ENCODE data around the gene MRPS21.
A peak's percentile ranks its signal among the peaks of the same experiment; 100 is the strongest.
"Not testable (repeated sequence)": the region's sequence is repeated elsewhere in the genome, so short reads cannot be mapped to it uniquely, and the experiment has no call there.

The MRPS21 gene

GRCh38 chr1:150281221-150281757 lies 12.4 kb upstream of the MRPS21 start:
- peak in 1 of 2 donors; percentile 22 for DNase-seq (ENCODE audit: low read depth in 1 of 2, low spot score in 1 of 2)

- peak; percentile 44 to 66 for DNase-seq (ENCODE audit: low read depth in 1 of 2, low spot score in 1 of 2)
These were observed 11.7 kb upstream of the MRPS21 start, which contains the start of gene CIART for GRCh38 chr1:150281758-150282557. TSS of gene CIART (plus strand) at chr1:150282554. CDS start at chr1:150283268, 714 bp downstream.

- no peak for DNase-seq (ENCODE audit: low read depth in 1 of 2, low spot score in 1 of 2)
These were observed 11.1 kb upstream of the MRPS21 start for GRCh38 chr1:150282558-150282958.

GRCh38 chr1:150283260-150283659 lies 10.4 kb upstream of the MRPS21 start:
- no peak for DNase-seq (ENCODE audit: low read depth in 1 of 2, low spot score in 1 of 2)

GRCh38 chr1:150288382-150288781 lies 5.3 kb upstream of the MRPS21 start:
- no peak for DNase-seq (ENCODE audit: low read depth in 1 of 2, low spot score in 1 of 2)

- DNase-seq (ENCODE audit: low read depth in 1 of 2, low spot score in 1 of 2): no peak
These were observed 4.8 kb upstream of the MRPS21 start for GRCh38 chr1:150288822-150289221.

GRCh38 chr1:150295476-150295875 lies 1.8 kb downstream of the MRPS21 start:
- no peak for DNase-seq (ENCODE audit: low read depth in 1 of 2, low spot score in 1 of 2)

- DNase-seq (ENCODE audit: low read depth in 1 of 2, low spot score in 1 of 2): no peak
These were observed 6.1 kb downstream of the MRPS21 start for GRCh38 chr1:150299716-150300115.

- DNase-seq (ENCODE audit: low read depth in 1 of 2, low spot score in 1 of 2): no peak
These were observed 8.7 kb downstream of the MRPS21 start for GRCh38 chr1:150302338-150302737.

- no peak for DNase-seq (ENCODE audit: low read depth in 1 of 2, low spot score in 1 of 2)
These were observed 9.2 kb downstream of the MRPS21 start for GRCh38 chr1:150302902-150303301.

- DNase-seq (ENCODE audit: low read depth in 1 of 2, low spot score in 1 of 2): not testable (repeated sequence)
These were observed 14.9 kb downstream of the MRPS21 start for GRCh38 chr1:150308585-150308984.

- no peak for DNase-seq (ENCODE audit: low read depth in 1 of 2, low spot score in 1 of 2)
These were observed 16.3 kb downstream of the MRPS21 start for GRCh38 chr1:150309758-150310508.

GRCh38 chr1:150311762-150312161 lies 18.1 kb downstream of the MRPS21 start:
- DNase-seq (ENCODE audit: low read depth in 1 of 2, low spot score in 1 of 2): no peak

- DNase-seq (ENCODE audit: low read depth in 1 of 2, low spot score in 1 of 2): not testable (repeated sequence)
These were observed 21.0 kb downstream of the MRPS21 start for GRCh38 chr1:150314691-150315090.

GRCh38 chr1:150320667-150320978 lies 27.0 kb downstream of the MRPS21 start:
- DNase-seq (ENCODE audit: low read depth in 1 of 2, low spot score in 1 of 2): no peak

- no peak for DNase-seq (ENCODE audit: low read depth in 1 of 2, low spot score in 1 of 2)
These were observed 28.1 kb downstream of the MRPS21 start for GRCh38 chr1:150321826-150322166.

- no peak for DNase-seq (ENCODE audit: low read depth in 1 of 2, low spot score in 1 of 2)
These were observed 28.6 kb downstream of the MRPS21 start for GRCh38 chr1:150322310-150322709.

GRCh38 chr1:150332651-150333290 lies 39.1 kb downstream of the MRPS21 start:
- no peak for DNase-seq (ENCODE audit: low read depth in 1 of 2, low spot score in 1 of 2)

GRCh38 chr1:150346316-150346715 lies 52.7 kb downstream of the MRPS21 start:
- no peak for DNase-seq (ENCODE audit: low read depth in 1 of 2, low spot score in 1 of 2)

GRCh38 chr1:150352866-150353265 lies 59.2 kb downstream of the MRPS21 start:
- no peak for DNase-seq (ENCODE audit: low read depth in 1 of 2, low spot score in 1 of 2)
